Erythroblast (primary cell): Measurements from ENCODE around the gene DHRSX.

Experiments used
- GATA1 ChIP-seq: IDR thresholded peaks from 2 replicates; pipeline ENCODE4 v1.6.1; 2011; ENCODE audit warnings: low read depth, mild to moderate bottlenecking, control low read depth, low read length, moderate library complexity
- POLR2A ChIP-seq: IDR thresholded peaks from 2 replicates; pipeline ENCODE4 v1.6.1; 2011; ENCODE audit warnings: mild to moderate bottlenecking, low read length

DNA sequence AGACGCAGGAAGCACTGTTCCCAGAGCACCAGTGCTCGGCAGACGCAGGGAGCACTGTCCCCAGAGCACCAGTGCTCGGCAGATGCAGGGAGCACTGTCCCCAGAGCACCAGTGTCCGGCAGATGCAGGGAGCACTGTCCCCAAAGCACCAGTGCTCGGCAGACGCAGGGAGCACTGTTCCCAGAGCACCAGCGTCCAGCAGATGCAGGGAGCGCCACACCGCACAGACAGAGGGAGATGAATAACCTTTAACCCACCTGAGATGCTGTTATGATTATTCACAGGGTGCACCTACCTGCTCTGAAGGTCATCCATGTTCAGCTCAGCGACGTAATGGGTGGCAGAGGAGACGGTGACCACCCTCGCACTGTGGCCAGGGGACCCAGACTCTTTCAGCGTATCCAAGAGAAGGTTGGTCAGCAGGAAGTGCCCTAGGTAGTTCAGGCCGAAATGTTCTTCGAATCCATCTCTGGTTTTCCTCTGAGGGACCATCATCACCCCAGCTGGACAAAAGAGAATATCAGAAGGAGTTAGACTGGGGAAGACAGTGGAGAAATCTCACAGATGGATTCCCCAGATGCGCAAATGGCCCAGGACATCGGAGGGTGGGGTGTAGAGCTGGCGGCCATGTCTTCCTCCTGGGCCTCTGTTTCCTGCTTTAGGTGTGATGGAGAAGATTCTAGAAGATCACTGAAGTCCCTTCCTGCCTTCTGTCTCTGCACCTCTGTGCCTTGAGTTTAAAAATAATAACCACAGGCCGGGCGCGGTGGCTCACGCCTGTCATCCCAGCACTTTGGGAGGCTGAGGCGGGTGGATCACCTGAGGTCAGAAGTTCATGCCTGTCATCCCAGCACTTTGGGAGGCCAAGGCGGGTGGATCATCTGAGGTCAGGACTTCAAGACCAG is 234.1 kb downstream of the DHRSX start:
- TF ChIP-seq POLR2A (no peak), GATA1 (no peak)
